H9 (cell line): ENCODE results near the gene CDH4. TPM values are rescaled to one million over a fixed set of nuclear protein-coding genes. Genes with fewer than 3 reads are reported as not detected.

ENCODE experiments used
- DNase-seq: peaks from one replicate; pipeline ENCODE4 v3.0.0-alpha.2; 2017
- H2AFZ ChIP-seq: one replicate; pipeline ENCODE4 v1.6.1; 2013; ENCODE audit warnings: mild to moderate bottlenecking, low read length, control low read depth, moderate library complexity
- H2AK5ac ChIP-seq: 2 replicates; pipeline ENCODE4 v1.6.1; 2013; ENCODE audit warnings: low read length, control low read depth, mixed read lengths; ENCODE audit not compliant: insufficient read length
- H2BK120ac ChIP-seq: one replicate; pipeline ENCODE4 v1.6.1; 2013; ENCODE audit warnings: low read depth, mild to moderate bottlenecking, low read length, control low read depth, inconsistent platforms; ENCODE audit not compliant: poor library complexity, severe bottlenecking
- H2BK12ac ChIP-seq: 2 replicates; pipeline ENCODE4 v1.6.1; 2013; ENCODE audit warnings: low read length, control low read depth, mixed read lengths, low read depth; ENCODE audit not compliant: insufficient read length
- H2BK15ac ChIP-seq: 2 replicates; pipeline ENCODE4 v1.6.1; 2013; ENCODE audit warnings: low read depth, low read length, control low read depth
- H2BK20ac ChIP-seq: one replicate; pipeline ENCODE4 v1.6.1; 2013; ENCODE audit warnings: low read depth, mild to moderate bottlenecking, low read length, control low read depth, inconsistent platforms; ENCODE audit not compliant: poor library complexity, severe bottlenecking
- H2BK5ac ChIP-seq: 2 replicates; pipeline ENCODE4 v1.6.1; 2013; ENCODE audit warnings: low read length, control low read depth, mixed read lengths; ENCODE audit not compliant: insufficient read length
- H3K14ac ChIP-seq: 2 replicates; pipeline ENCODE4 v1.6.1; 2013; ENCODE audit warnings: low read length, control low read depth; ENCODE audit not compliant: insufficient read depth
- H3K18ac ChIP-seq: 2 replicates; pipeline ENCODE4 v1.6.1; 2013; ENCODE audit warnings: low read depth, mild to moderate bottlenecking, mixed read lengths, low read length, control low read depth; ENCODE audit not compliant: insufficient read length
- H3K23ac ChIP-seq: 2 replicates; pipeline ENCODE4 v1.6.1; 2013; ENCODE audit warnings: low read length, control low read depth, mixed read lengths, low read depth; ENCODE audit not compliant: insufficient read length
- H3K23me2 ChIP-seq: 2 replicates; pipeline ENCODE4 v1.6.1; 2013; ENCODE audit warnings: low read depth, mild to moderate bottlenecking, mixed read lengths, low read length, control low read depth; ENCODE audit not compliant: insufficient read length, poor library complexity, severe bottlenecking
- H3K27ac ChIP-seq: 2 replicates; pipeline ENCODE4 v1.5.1; 2013; ENCODE audit warnings: low read length, control low read depth, mixed read lengths, low read depth; ENCODE audit not compliant: insufficient read length
- H3K27me3 ChIP-seq: 2 replicates; pipeline ENCODE4 v1.6.1; 2013; ENCODE audit warnings: low read length, control low read depth, inconsistent platforms; ENCODE audit not compliant: insufficient read depth
- H3K4ac ChIP-seq: 2 replicates; pipeline ENCODE4 v1.6.1; 2013; ENCODE audit warnings: low read depth, mild to moderate bottlenecking, control low read depth, inconsistent platforms, low read length, moderate library complexity
- H3K4me1 ChIP-seq: 2 replicates; pipeline ENCODE4 v1.6.1; 2013; ENCODE audit warnings: low read length, control low read depth, inconsistent platforms; ENCODE audit not compliant: insufficient read depth
- H3K4me2 ChIP-seq: 2 replicates; pipeline ENCODE4 v1.6.1; 2013; ENCODE audit warnings: low read length, control low read depth, mixed read lengths; ENCODE audit not compliant: insufficient read length, insufficient read depth
- H3K56ac ChIP-seq: 2 replicates; pipeline ENCODE4 v1.6.1; 2013; ENCODE audit warnings: low read depth, mild to moderate bottlenecking, mixed read lengths, low read length, control low read depth; ENCODE audit not compliant: insufficient read length
- H3K79me1 ChIP-seq: 2 replicates; pipeline ENCODE4 v1.6.1; 2013; ENCODE audit warnings: low read depth, mild to moderate bottlenecking, moderate library complexity, low read length, control low read depth, inconsistent platforms; ENCODE audit not compliant: insufficient read depth, poor library complexity, severe bottlenecking
- H3K79me2 ChIP-seq: 2 replicates; pipeline ENCODE4 v1.6.1; 2013; ENCODE audit warnings: low read length, control low read depth, inconsistent platforms; ENCODE audit not compliant: insufficient read depth
- H3K9ac ChIP-seq: 2 replicates; pipeline ENCODE4 v1.6.1; 2013; ENCODE audit warnings: low read length, control low read depth, mixed read lengths; ENCODE audit not compliant: insufficient read length; ENCODE audit errors: extremely low read depth
- H3K9me3 ChIP-seq: one replicate; pipeline ENCODE4 v1.6.1; 2013; ENCODE audit warnings: low read depth, low read length, inconsistent platforms; ENCODE audit not compliant: control insufficient read depth
- H3T11ph ChIP-seq: one replicate; pipeline ENCODE4 v1.6.1; 2013; ENCODE audit warnings: mild to moderate bottlenecking, low read length, control low read depth, inconsistent platforms
- H4K20me1 ChIP-seq: one replicate; pipeline ENCODE4 v1.6.1; 2013; ENCODE audit not compliant: control insufficient read depth, insufficient read length, insufficient read depth
- H4K5ac ChIP-seq: 2 replicates; pipeline ENCODE4 v1.6.1; 2013; ENCODE audit warnings: low read depth, mild to moderate bottlenecking, mixed read lengths, low read length, control low read depth; ENCODE audit not compliant: insufficient read length
- H4K8ac ChIP-seq: replicated peaks from 2 replicates; pipeline ENCODE4 v1.6.1; 2013; ENCODE audit warnings: low read length, control low read depth, mixed read lengths, low read depth; ENCODE audit not compliant: insufficient read length
- H4K91ac ChIP-seq: 2 replicates; pipeline ENCODE4 v1.6.1; 2013; ENCODE audit warnings: low read depth, mild to moderate bottlenecking, moderate library complexity, mixed read lengths, low read length, control low read depth; ENCODE audit not compliant: insufficient read length
- H3K27ac Mint-ChIP-seq, 3 experiments: 2 replicates in 2 of 3; 3 replicates in 1 of 3; pipeline ENCODE4 v1.8.0; 2020 to 2021; ENCODE audit warnings: mixed read lengths in 3 of 3, mild to moderate bottlenecking in 1 of 3, moderate library complexity in 1 of 3
- H3K27me3 Mint-ChIP-seq: 2 replicates; pipeline ENCODE4 v1.8.0; 2021; ENCODE audit warnings: low read depth, mild to moderate bottlenecking, moderate library complexity, mixed read lengths
- H3K36me3 Mint-ChIP-seq, 3 experiments: 2 replicates in 2 of 3; 3 replicates in 1 of 3; pipeline ENCODE4 v1.8.0; 2020 to 2021; ENCODE audit warnings: low read depth in 3 of 3, mixed read lengths in 3 of 3; ENCODE audit not compliant: insufficient read depth in 1 of 3
- H3K4me1 Mint-ChIP-seq, 2 experiments: 2 replicates each; pipeline ENCODE4 v1.8.0; 2020; ENCODE audit warnings: mixed read lengths in 2 of 2
- H3K4me3 Mint-ChIP-seq, 2 experiments: 2 replicates in 1 of 2; 3 replicates in 1 of 2; pipeline ENCODE4 v1.8.0; 2020 to 2021; ENCODE audit warnings: mild to moderate bottlenecking in 2 of 2, mixed read lengths in 2 of 2, moderate library complexity in 1 of 2
- H3K9me3 Mint-ChIP-seq, 2 experiments: 2 replicates in 1 of 2; 3 replicates in 1 of 2; pipeline ENCODE4 v1.8.0; 2020; ENCODE audit warnings: mild to moderate bottlenecking in 2 of 2, mixed read lengths in 2 of 2, moderate library complexity in 1 of 2
- WGBS: extraction: QIAGEN DNeasy Blood & Tissue Kit; methylation state at CpG from one replicate; pipeline ENCODE4 v1.1.7; 2013; ENCODE audit warnings: missing lambda C conversion rate, low lambda C conversion rate, mixed read lengths; ENCODE audit not compliant: insufficient read length; ENCODE audit errors: extremely low coverage; 5-methylcytosine and 5-hydroxymethylcytosine counted together
- total RNA-seq: library from RNA; stranded (reverse); gene quantifications from 2 replicates; pipeline ENCODE4 v1.2.1, GENCODE V29; 2021
- TF ChIP-seq, protein P1 (sequence below): fragments of 200-600 bp; sonication (generic); conservative IDR thresholded peaks from 3 replicates; pipeline ENCODE4 v1.8.0; 2021; ENCODE audit warnings: antibody characterized with exemption, mild to moderate bottlenecking

CDH4 gene
- total RNA-seq, 1 experiment from 2014 or later: 3.0 TPM

DNA sequence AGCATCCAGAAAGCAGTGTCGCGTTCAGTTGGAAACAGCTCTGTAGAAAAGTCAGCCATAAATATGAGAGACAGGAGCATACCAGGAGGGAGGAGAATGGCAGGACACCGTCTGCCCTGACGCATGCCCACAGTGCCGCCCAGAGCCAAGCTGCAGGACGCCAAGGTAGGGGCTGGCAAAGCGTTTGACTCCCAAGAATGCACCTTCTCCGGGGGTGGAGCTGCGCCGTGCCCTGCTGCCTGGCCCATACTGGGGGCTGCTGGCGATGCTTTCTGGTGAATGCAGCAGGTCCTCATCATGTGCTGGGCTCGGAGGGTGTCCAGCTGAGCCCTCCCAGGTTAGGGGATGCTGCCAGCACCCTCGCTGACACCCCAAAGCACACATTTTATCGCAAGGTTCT lies 349.8 kb downstream of the CDH4 start:
- Mint-ChIP-seq H3K36me3 (peaks cover 1 to 6% (median 4%) of the 10 kb centered on the region in 3 experiments), H3K9me3 (peaks cover 14 to 29% of the 10 kb centered on the region in 2 experiments), H3K27ac (no peak overlapping the region; a peak in 1 of 7 replicates), H3K27me3 (peaks cover 45% of the 10 kb centered on the region), H3K4me3 (no peak overlapping the region), H3K4me1 (no peaks in the 10 kb centered on the region)
- no peaks in the 10 kb centered on the region for H3K9me3 ChIP-seq
- no peak overlapping the region for H3K27ac ChIP-seq
- no peaks in the 10 kb centered on the region for H3K79me1 ChIP-seq
- no peak overlapping the region for H3K14ac ChIP-seq
- no peak overlapping the region for H3K9ac ChIP-seq
- no peak overlapping the region for H3K23ac ChIP-seq
- TF ChIP-seq, protein P1, sequence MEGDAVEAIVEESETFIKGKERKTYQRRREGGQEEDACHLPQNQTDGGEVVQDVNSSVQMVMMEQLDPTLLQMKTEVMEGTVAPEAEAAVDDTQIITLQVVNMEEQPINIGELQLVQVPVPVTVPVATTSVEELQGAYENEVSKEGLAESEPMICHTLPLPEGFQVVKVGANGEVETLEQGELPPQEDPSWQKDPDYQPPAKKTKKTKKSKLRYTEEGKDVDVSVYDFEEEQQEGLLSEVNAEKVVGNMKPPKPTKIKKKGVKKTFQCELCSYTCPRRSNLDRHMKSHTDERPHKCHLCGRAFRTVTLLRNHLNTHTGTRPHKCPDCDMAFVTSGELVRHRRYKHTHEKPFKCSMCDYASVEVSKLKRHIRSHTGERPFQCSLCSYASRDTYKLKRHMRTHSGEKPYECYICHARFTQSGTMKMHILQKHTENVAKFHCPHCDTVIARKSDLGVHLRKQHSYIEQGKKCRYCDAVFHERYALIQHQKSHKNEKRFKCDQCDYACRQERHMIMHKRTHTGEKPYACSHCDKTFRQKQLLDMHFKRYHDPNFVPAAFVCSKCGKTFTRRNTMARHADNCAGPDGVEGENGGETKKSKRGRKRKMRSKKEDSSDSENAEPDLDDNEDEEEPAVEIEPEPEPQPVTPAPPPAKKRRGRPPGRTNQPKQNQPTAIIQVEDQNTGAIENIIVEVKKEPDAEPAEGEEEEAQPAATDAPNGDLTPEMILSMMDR: no peak
- WGBS: no CpG with 5 or more reads among the region's 14 CpGs
- no peak overlapping the region for H3K4me2 ChIP-seq
- H4K91ac ChIP-seq: no peak overlapping the region
- H4K20me1 ChIP-seq: no peaks in the 10 kb centered on the region
- H3K27me3 ChIP-seq: no peaks in the 10 kb centered on the region
- H3K56ac ChIP-seq: no peak overlapping the region
- no peak overlapping the region for H3K18ac ChIP-seq
- no peaks in the 10 kb centered on the region for H3K4me1 ChIP-seq
- no peak overlapping the region for H2BK120ac ChIP-seq
- no peak overlapping the region for H2BK12ac ChIP-seq
- no peak overlapping the region for H2BK20ac ChIP-seq
- no peak overlapping the region for H2BK15ac ChIP-seq
- H4K8ac ChIP-seq: no peak overlapping the region
- no peak overlapping the region for H4K5ac ChIP-seq
- no peak overlapping the region for H2BK5ac ChIP-seq
- H2AK5ac ChIP-seq: no peak overlapping the region
- H2AFZ ChIP-seq: no peak overlapping the region
- no peak for DNase-seq
- H3K79me2 ChIP-seq: no peaks in the 10 kb centered on the region
- no peak overlapping the region for H3T11ph ChIP-seq
- no peaks in the 10 kb centered on the region for H3K23me2 ChIP-seq
- H3K4ac ChIP-seq: no peak overlapping the region
